ENCODE measurements around the gene GNAT2.

Gene GNAT2

GRCh38 chr1:109632671-109633346 is 13.4 kb upstream of the GNAT2 start (continued):
- no peak for TF ChIP-seq ZNF211 (tag by site-specific recombination; IDR thresholded peaks at IDR 0.05; ENCODE audit: low read depth)
- no peak for TF ChIP-seq ZNF610 (tag by site-specific recombination; IDR thresholded peaks at IDR 0.05; ENCODE audit: borderline replicate concordance)
- TF ChIP-seq ZNF24 (tag by site-specific recombination; IDR thresholded peaks at IDR 0.05): no peak
- peak; percentile 47; the same call in 1 of the 2 replicates for TF ChIP-seq IKZF3 (tag by site-specific recombination; IDR thresholded peaks at IDR 0.05)
- TF ChIP-seq PRDM10 (tag by site-specific recombination; IDR thresholded peaks at IDR 0.05): no peak

- H3K9me3 ChIP-seq (ENCODE audit: control insufficient read depth, insufficient read depth, low read depth, low read length): no peaks in the 10 kb centered on the region
- H3K36me3 ChIP-seq (ENCODE audit: control insufficient read depth in 2 of 2, insufficient read depth in 1 of 2, low read length in 2 of 2): peaks cover 4 to 52% of the 10 kb centered on the region in 2 experiments; a peak in 2 of 3 replicates
- ChIA-PET POLR2A (interaction anchor here (1.3 to 4.2 kb wide), 2 partner anchors 8 to 83 kb away, joined by 4 to 25 read pairs; partner anchors contain the start of gene GNAI3), CTCF (interaction anchor here (0.9 to 5.8 kb wide), 12 partner anchors 8 to 142 kb away, joined by 3 to 63 read pairs (median 4); partner anchors contain the start of gene GNAI3)
- TF ChIP-seq ZNF600 (tag by site-specific recombination; IDR thresholded peaks at IDR 0.05): peak; percentile 36; the same call in 1 of the 2 replicates
- peak; percentile 49; the same call in 1 of the 2 replicates for TF ChIP-seq ZFHX2 (tag by site-specific recombination; conservative IDR thresholded peaks at IDR 0.05)
- TF ChIP-seq ZNF223 (tag by site-specific recombination; IDR thresholded peaks at IDR 0.05): no peak
- peak; percentile 63 for TF ChIP-seq EGR2 (tag by site-specific recombination; IDR thresholded peaks at IDR 0.05; ENCODE audit: low read depth)
- no peak overlapping the region for H3K4me3 ChIP-seq (ENCODE audit: low read depth, low read length)
- H3K27ac ChIP-seq (ENCODE audit: extremely low read depth, low read depth, low read length): no peak overlapping the region
- no peaks in the 10 kb centered on the region for H3K4me1 ChIP-seq (ENCODE audit: control insufficient read depth, insufficient read depth, low read length)
These were observed 12.4 kb upstream of the GNAT2 start for GRCh38 chr1:109631513-109632505.

GRCh38 chr1:109630898-109631512 is 11.6 kb upstream of the GNAT2 start:
- Histone ChIP-seq H3K9me3 (ENCODE audit: control insufficient read depth, insufficient read depth, low read depth, low read length) (no peaks in the 10 kb centered on the region), H3K27ac (ENCODE audit: extremely low read depth, low read depth, low read length) (no peak overlapping the region), H3K36me3 (ENCODE audit: control insufficient read depth in 2 of 2, insufficient read depth in 1 of 2, low read length in 2 of 2) (peaks cover 4 to 60% of the 10 kb centered on the region in 2 experiments; a peak in 2 of 3 replicates), H3K4me1 (ENCODE audit: control insufficient read depth, insufficient read depth, low read length) (no peaks in the 10 kb centered on the region), H3K4me3 (ENCODE audit: low read depth, low read length) (no peak overlapping the region)
- ChIA-PET CTCF (interaction anchor here (0.5 to 5.8 kb wide), 17 partner anchors 9 to 404 kb away, joined by 3 to 63 read pairs (median 4); partner anchors contain the start of genes GNAI3 and STRIP1), POLR2A (interaction anchor here (0.5 to 4.2 kb wide), 3 partner anchors 82 to 695 kb away, joined by 5 to 25 read pairs (median 7); partner anchors contain the start of gene GNAI3)
- no peak for TF ChIP-seq ZNF184 (tag by site-specific recombination; IDR thresholded peaks at IDR 0.05)
- TF ChIP-seq ZBTB26 (tag by site-specific recombination; optimal IDR thresholded peaks at IDR 0.05): no peak
- TF ChIP-seq IKZF3 (tag by site-specific recombination; IDR thresholded peaks at IDR 0.05): no peak
- no peak for TF ChIP-seq ZNF121 (tag by site-specific recombination; IDR thresholded peaks at IDR 0.05)
- no peak for TF ChIP-seq ZNF2 (tag by site-specific recombination; IDR thresholded peaks at IDR 0.05)
- no peak for TF ChIP-seq AEBP2 (tag by site-specific recombination; IDR thresholded peaks at IDR 0.05; ENCODE audit: borderline replicate concordance)
- no peak for TF ChIP-seq ZBTB11 (tag by site-specific recombination; conservative IDR thresholded peaks at IDR 0.05; ENCODE audit: low read depth)
- no peak for TF ChIP-seq ZNF596 (tag by site-specific recombination; IDR thresholded peaks at IDR 0.05)
